Psoas muscle (tissue), 8 donors: ENCODE data around the gene PACRG. TPM values are rescaled to one million over a fixed set of nuclear protein-coding genes. Genes with fewer than 3 reads are reported as not detected.

Source experiments
- ATAC-seq, 4 donors: fragments of 200-7000 bp; cut with Tn5 transposase; one replicate each; pipeline ENCODE4 v1.9.1; 2020; ENCODE audit warnings: moderate library complexity in 3 of 4, mild to moderate bottlenecking in 2 of 4
- DNase-seq, 2 donors: peaks; one replicate each; pipeline ENCODE4 v3.0.0-alpha.2; 2020
- H3K27ac ChIP-seq: fragments of 200-600 bp; one replicate; pipeline ENCODE4 v1.8.0; 2022
- H3K27me3 ChIP-seq, 3 donors: fragments of 200-600 bp in 1 of 3; one replicate each; pipeline versions ENCODE4 v1.6.1 to v1.8.0; 2013 to 2022; ENCODE audit warnings: low read length in 2 of 3, mild to moderate bottlenecking in 2 of 3, moderate library complexity in 1 of 3; ENCODE audit not compliant: insufficient read depth in 3 of 3
- H3K36me3 ChIP-seq, 2 donors: fragments of 200-600 bp in 1 of 2; one replicate each; pipeline versions ENCODE4 v1.6.1 to v1.8.0; 2013 to 2022; ENCODE audit warnings: low read depth in 1 of 2, mild to moderate bottlenecking in 1 of 2, moderate library complexity in 1 of 2; ENCODE audit not compliant: insufficient read depth in 1 of 2
- H3K4me1 ChIP-seq: fragments of 200-600 bp; one replicate; pipeline ENCODE4 v1.8.0; 2022
- H3K4me3 ChIP-seq: fragments of 200-600 bp; one replicate; pipeline ENCODE4 v1.8.0; 2022; ENCODE audit warnings: mild to moderate bottlenecking
- H3K9me3 ChIP-seq: fragments of 200-600 bp; one replicate; pipeline ENCODE4 v1.8.0; 2022
- CTCF ChIP-seq: fragments of 200-600 bp; IDR thresholded peaks from one replicate; pipeline ENCODE4 v1.8.0; 2022; ENCODE audit warnings: antibody characterized with exemption
- WGBS, 3 donors: extraction: QIAGEN DNeasy Blood & Tissue Kit; methylation state at CpG; one replicate each; pipeline versions ENCODE4 v1.1.6 to v1.1.7; 2013; 5-methylcytosine and 5-hydroxymethylcytosine counted together
- intact Hi-C, 2 donors: fragments of 100-400 bp; cut with DNase I; formaldehyde crosslinking; loops; one replicate each; pipeline versions ENCODE4 v1.11.0 to v1.14.2; 2022
- polyA plus RNA-seq, 3 donors: library from polyadenylated mRNA; stranded (reverse); fragments of 200-250 nt; gene quantifications; one replicate each; pipeline ENCODE4 v1.2.3, GENCODE V29; 2013
- total RNA-seq, 4 donors: library from RNA; stranded (reverse); fragmentation: NEBNext Ultra II Directional in 2 of 4; extraction: Animal tissue kit (Norgen Biotek cat#: 25700) in 2 of 4; gene quantifications; one replicate each; pipeline versions ENCODE4 v1.2.1 to v1.2.4, GENCODE V29; 2021 to 2023
- donor health status: healthy with polysubstance abuse.
- donor health status: DM: no; HTN: no; CAD: no; lungs with moderate emphysema.
- donor health status: Bipolar disorder and iron deficiency.
- donor health status: healthy.
- donor health status: DM: yes; HTN: yes; CAD: no.
- donor health status: DM: no; HTN: no; CAD: no.
- donor health status: DM: no; HTN: no; CAD: no.
- donor health status: DM: yes; HTN: yes; CAD: no.

PACRG gene
- total and polyA plus RNA-seq, 7 donors: 0.17 to 3.1 (median 1.8) TPM

DNA sequence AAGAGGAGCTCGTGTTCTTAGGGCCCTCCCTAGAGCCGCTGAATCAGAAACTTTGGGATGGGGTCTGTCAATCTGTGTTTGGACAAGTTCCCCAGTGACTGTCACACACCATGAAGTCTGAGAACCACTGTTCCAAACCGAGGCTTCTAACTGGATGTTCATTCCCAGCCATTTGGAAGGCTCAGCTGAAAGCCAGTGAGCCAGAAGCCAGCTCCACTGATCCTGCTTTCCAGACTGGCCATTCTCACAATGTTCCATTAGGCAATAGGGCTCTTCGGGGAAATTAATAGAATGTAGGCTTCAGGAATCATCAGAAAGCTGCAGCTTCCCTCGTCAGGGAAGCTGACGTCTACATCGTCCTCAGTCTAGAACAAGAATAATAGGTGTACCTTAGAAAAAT is 595.9 kb downstream of the PACRG start:
- intact Hi-C loops: no loop called here
- Histone ChIP-seq H3K9me3 (no peaks in the 10 kb centered on the region), H3K27me3 (no peaks in the 10 kb centered on the region), H3K27ac (no peak overlapping the region), H3K4me3 (no peak overlapping the region), H3K4me1 (peaks cover 34% of the 10 kb centered on the region), H3K36me3 (no peaks in the 10 kb centered on the region)
- no peak for DNase-seq
- peak in 2 of 4 donors; percentile 51 to 63 for ATAC-seq
- WGBS, 3 donors: 43 to 44% (median 43%) methylated on average over 7 of the region's 7 CpGs
- no peak for TF ChIP-seq CTCF

DNA sequence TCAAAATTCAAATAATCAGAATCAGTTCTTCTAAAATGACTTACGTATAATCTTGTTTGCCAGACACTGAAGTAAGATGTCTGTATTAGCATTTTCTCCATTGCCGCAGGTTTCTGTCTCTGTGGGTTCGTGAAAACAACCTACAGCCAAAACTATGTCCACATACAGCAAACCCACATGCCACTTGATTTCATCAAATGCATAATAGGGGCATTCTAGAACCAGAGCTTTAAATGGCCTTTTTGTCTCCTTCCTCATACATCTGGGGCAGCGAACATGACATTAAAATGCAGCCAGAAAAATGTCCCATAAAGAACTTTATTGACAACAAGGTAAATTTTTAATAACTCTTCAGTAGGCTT is 596.5 kb downstream of the PACRG start:
- H3K36me3 ChIP-seq: no peaks in the 10 kb centered on the region
- intact Hi-C loops: no loop called here
- ATAC-seq: no peak

GRCh38 chr6:163324688-163325389 is 597.1 kb downstream of the PACRG start:
- H3K27me3 ChIP-seq: no peaks in the 10 kb centered on the region
- no peaks in the 10 kb centered on the region for H3K36me3 ChIP-seq
- H3K4me3 ChIP-seq: no peak overlapping the region
- WGBS, 3 donors: 28 to 47% (median 40%) methylated on average over 10 of the region's 10 CpGs
- intact Hi-C loops: no loop called here
- no peaks in the 10 kb centered on the region for H3K9me3 ChIP-seq
- TF ChIP-seq CTCF: no peak
- ATAC-seq (peak; percentile 56 to 75 (median 64)), DNase-seq (no peak)
- peak overlapping the region; percentile 13 for H3K27ac ChIP-seq
- H3K4me1 ChIP-seq: peaks cover 28% of the 10 kb centered on the region

More for the DNA sequence above, 596.5 kb downstream of the PACRG start:
- TF ChIP-seq CTCF: no peak
- H3K27me3 ChIP-seq: no peaks in the 10 kb centered on the region
- no peak overlapping the region for H3K4me3 ChIP-seq
- no peaks in the 10 kb centered on the region for H3K9me3 ChIP-seq
- peaks cover 32% of the 10 kb centered on the region for H3K4me1 ChIP-seq
- WGBS, 3 donors: 90 to 95% (median 91%) methylated on average over 4 of the region's 4 CpGs
- no peak for DNase-seq
- H3K27ac ChIP-seq: peak overlapping the region; percentile 13

GRCh38 chr6:163325390-163325784 is 597.6 kb downstream of the PACRG start:
- no peaks in the 10 kb centered on the region for H3K36me3 ChIP-seq
- H3K27me3 ChIP-seq: no peaks in the 10 kb centered on the region
- DNase-seq (no peak), ATAC-seq (no peak)
- H3K4me3 ChIP-seq: no peak overlapping the region
- TF ChIP-seq CTCF: no peak
- no peaks in the 10 kb centered on the region for H3K9me3 ChIP-seq
- peaks cover 23% of the 10 kb centered on the region for H3K4me1 ChIP-seq
- WGBS, 3 donors: 85 to 87% (median 87%) methylated on average over 4 of the region's 4 CpGs
- H3K27ac ChIP-seq: no peak overlapping the region
- intact Hi-C loops: no loop called here
